Measurements from ENCODE around the gene RASL11A. TPM values are rescaled to one million over a fixed set of nuclear protein-coding genes. Genes with fewer than 3 reads are reported as not detected.

The RASL11A gene
- total RNA-seq, 4 donors from 2014 or later, result 10.7 to 29.7 (median 12.9) TPM

- WGBS, 2 donors, result 54 to 59% methylated on average over 4 of the region's 4 CpGs
- Histone ChIP-seq H3K27me3 (no peaks in the 10 kb centered on the region), H3K27ac (peak overlapping the region in 1 of 3 donors; percentile 24), H3K36me3 (no peaks in the 10 kb centered on the region), H3K9me3 (no peaks in the 10 kb centered on the region), H3K4me1 (peaks cover 0 to 4% of the 10 kb centered on the region in 2 donors), H3K4me3 (replicated peaks in 1 of 3) (no peak overlapping the region)
- no peak for TF ChIP-seq CTCF (IDR thresholded peaks at IDR 0.05)
- no peak for TF ChIP-seq POLR2A (IDR thresholded peaks at IDR 0.05)
- DNase-seq, result no peak
- intact Hi-C loops (cut with DNase I), result loop anchor here (5.0 kb wide), 1 partner anchor 102 kb away; the partner anchor contains the start of gene USP12
Measured at GRCh38 chr13:27273658-27274425, 3.2 kb downstream of the RASL11A start.

- Histone ChIP-seq H3K27me3 (no peaks in the 10 kb centered on the region), H3K4me3 (replicated peaks in 1 of 3) (no peak overlapping the region), H3K27ac (no peak overlapping the region), H3K9me3 (no peaks in the 10 kb centered on the region), H3K4me1 (peaks cover 0 to 4% of the 10 kb centered on the region in 2 donors), H3K36me3 (no peaks in the 10 kb centered on the region)
- intact Hi-C loops (cut with DNase I), result loop anchor here (5.0 kb wide), 1 partner anchor 102 kb away; the partner anchor contains the start of gene USP12
- DNase-seq, result no peak
- TF ChIP-seq POLR2A (IDR thresholded peaks at IDR 0.05) (no peak), CTCF (IDR thresholded peaks at IDR 0.05) (no peak)
- WGBS, 2 donors, result 58 to 75% methylated on average over 1 of the region's 1 CpG
Measured at GRCh38 chr13:27274631-27275030, 4.0 kb downstream of the RASL11A start.

GRCh38 chr13:27276188-27276587 is 5.6 kb downstream of the RASL11A start:
- Histone ChIP-seq H3K36me3 (no peaks in the 10 kb centered on the region), H3K27me3 (no peaks in the 10 kb centered on the region), H3K4me1 (peaks cover 0 to 4% of the 10 kb centered on the region in 2 donors), H3K27ac (no peak overlapping the region), H3K4me3 (replicated peaks in 1 of 3) (no peak overlapping the region), H3K9me3 (no peaks in the 10 kb centered on the region)
- no peak for DNase-seq
- WGBS, 2 donors, result 64 to 65% methylated on average over 7 of the region's 7 CpGs
- intact Hi-C loops (cut with DNase I), result no loop called here
- TF ChIP-seq CTCF (IDR thresholded peaks at IDR 0.05) (no peak), POLR2A (IDR thresholded peaks at IDR 0.05) (no peak)

GRCh38 chr13:27279506-27279905 is 8.9 kb downstream of the RASL11A start:
- Histone ChIP-seq H3K27me3 (no peaks in the 10 kb centered on the region), H3K9me3 (no peaks in the 10 kb centered on the region), H3K36me3 (no peaks in the 10 kb centered on the region), H3K4me3 (replicated peaks in 1 of 3) (no peak overlapping the region), H3K27ac (no peak overlapping the region), H3K4me1 (no peaks in the 10 kb centered on the region)
- intact Hi-C loops (cut with DNase I), result no loop called here
- no peak for DNase-seq
- TF ChIP-seq CTCF (IDR thresholded peaks at IDR 0.05) (no peak), POLR2A (IDR thresholded peaks at IDR 0.05) (no peak)
- 91 to 100% methylated on average over 3 to 7 of the region's 7 CpGs for WGBS, 2 donors

- Histone ChIP-seq H3K27me3 (no peaks in the 10 kb centered on the region), H3K27ac (no peak overlapping the region), H3K4me1 (no peaks in the 10 kb centered on the region), H3K9me3 (no peaks in the 10 kb centered on the region), H3K36me3 (no peaks in the 10 kb centered on the region), H3K4me3 (replicated peaks in 1 of 3) (no peak overlapping the region)
- intact Hi-C loops (cut with DNase I), result no loop called here
- WGBS, 2 donors, result 51 to 57% methylated on average over 5 of the region's 5 CpGs
- no peak for TF ChIP-seq CTCF (IDR thresholded peaks at IDR 0.05)
- no peak for TF ChIP-seq POLR2A (IDR thresholded peaks at IDR 0.05)
- no peak for DNase-seq
Measured at GRCh38 chr13:27280009-27280656, 9.5 kb downstream of the RASL11A start.
